HuH-7.5 (cell line): ENCODE results near the gene RABGGTB.
A peak's percentile ranks its signal among the peaks of the same experiment; 100 is the strongest.
"Not testable (repeated sequence)": the region's sequence is repeated elsewhere in the genome, so short reads cannot be mapped to it uniquely, and the experiment has no call there.

ENCODE experiments used
- DNase-seq: peaks from one replicate; pipeline ENCODE4 v3.0.0; 2011; ENCODE audit warnings: low spot score

The RABGGTB gene

GRCh38 chr1:75785983-75786853, at the start of gene RABGGTB:
Gene RABGGTB, plus strand, starts transcription at chr1:75786256. Its CDS starts 16 bp downstream, at chr1:75786272.
- DNase-seq = peak; percentile 64

GRCh38 chr1:75742047-75742625, 43.9 kb upstream of the RABGGTB start:
- no peak for DNase-seq

- DNase-seq = no peak
Observed at GRCh38 chr1:75745276-75745675, 40.8 kb upstream of the RABGGTB start.

GRCh38 chr1:75757210-75757609, 28.8 kb upstream of the RABGGTB start:
- DNase-seq = not testable (repeated sequence)

GRCh38 chr1:75758543-75758942, 27.5 kb upstream of the RABGGTB start:
- not testable (repeated sequence) for DNase-seq

GRCh38 chr1:75764057-75764655, 21.9 kb upstream of the RABGGTB start:
- no peak for DNase-seq

- no peak for DNase-seq
Observed at GRCh38 chr1:75765697-75766355, 20.2 kb upstream of the RABGGTB start.

GRCh38 chr1:75768016-75768415, 18.0 kb upstream of the RABGGTB start:
- DNase-seq = no peak

- DNase-seq = no peak
Observed at GRCh38 chr1:75770761-75771160, 15.3 kb upstream of the RABGGTB start.

GRCh38 chr1:75771978-75772377, 14.1 kb upstream of the RABGGTB start:
- DNase-seq = no peak

- not testable (repeated sequence) for DNase-seq
Observed at GRCh38 chr1:75777812-75778211, 8.2 kb upstream of the RABGGTB start.

- DNase-seq = not testable (repeated sequence)
Observed at GRCh38 chr1:75778694-75779093, 7.4 kb upstream of the RABGGTB start.

GRCh38 chr1:75780183-75780582, 5.9 kb upstream of the RABGGTB start:
- not testable (repeated sequence) for DNase-seq

GRCh38 chr1:75783920-75784319, 2.1 kb upstream of the RABGGTB start:
- DNase-seq = not testable (repeated sequence)

GRCh38 chr1:75785320-75785982, 605 bp upstream of the RABGGTB start:
- no peak for DNase-seq

- no peak for DNase-seq
Observed at GRCh38 chr1:75786901-75787493, 941 bp downstream of the RABGGTB start.

GRCh38 chr1:75787524-75787923, 1.5 kb downstream of the RABGGTB start:
- DNase-seq = no peak

GRCh38 chr1:75789988-75790387, 3.9 kb downstream of the RABGGTB start:
- no peak for DNase-seq

GRCh38 chr1:75791022-75791421, 5.0 kb downstream of the RABGGTB start:
- no peak for DNase-seq

GRCh38 chr1:75792091-75792490, 6.0 kb downstream of the RABGGTB start:
- no peak for DNase-seq

GRCh38 chr1:75794382-75794781, 8.3 kb downstream of the RABGGTB start:
- no peak for DNase-seq
